GM19452 (cell line): ENCODE results near the gene ADARB1.

Experiments used
- ATAC-seq: cut with Tn5 transposase; IDR thresholded peaks from one replicate; pipeline ENCODE4 v1.9.1; 2021; ENCODE audit not compliant: unreplicated experiment

The ADARB1 gene

DNA sequence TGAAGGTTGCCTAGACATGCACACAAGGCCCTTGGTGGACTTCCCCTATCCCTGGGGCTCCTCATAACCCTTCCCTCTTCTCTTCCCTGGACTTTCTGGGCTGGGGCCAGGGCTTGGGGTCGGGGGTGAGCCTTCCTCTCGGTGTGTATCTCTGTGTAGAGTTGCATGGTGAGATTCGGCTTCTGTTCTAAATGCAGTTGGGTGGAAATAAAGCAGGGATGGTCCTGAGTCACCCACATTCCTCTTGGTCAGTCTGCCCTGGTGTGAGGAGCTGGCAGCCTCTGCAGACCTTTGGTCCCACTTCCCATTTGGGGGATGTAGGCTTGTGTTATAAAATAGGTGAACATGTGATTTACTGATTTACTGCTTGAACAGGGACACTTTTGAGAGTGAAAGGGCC is 38.0 kb downstream of the ADARB1 start:
- ATAC-seq: no peak

GRCh38 chr21:45113543-45113942 is 39.2 kb downstream of the ADARB1 start:
- no peak for ATAC-seq

- no peak for ATAC-seq
Observed at GRCh38 chr21:45114072-45114471, 39.7 kb downstream of the ADARB1 start.

DNA sequence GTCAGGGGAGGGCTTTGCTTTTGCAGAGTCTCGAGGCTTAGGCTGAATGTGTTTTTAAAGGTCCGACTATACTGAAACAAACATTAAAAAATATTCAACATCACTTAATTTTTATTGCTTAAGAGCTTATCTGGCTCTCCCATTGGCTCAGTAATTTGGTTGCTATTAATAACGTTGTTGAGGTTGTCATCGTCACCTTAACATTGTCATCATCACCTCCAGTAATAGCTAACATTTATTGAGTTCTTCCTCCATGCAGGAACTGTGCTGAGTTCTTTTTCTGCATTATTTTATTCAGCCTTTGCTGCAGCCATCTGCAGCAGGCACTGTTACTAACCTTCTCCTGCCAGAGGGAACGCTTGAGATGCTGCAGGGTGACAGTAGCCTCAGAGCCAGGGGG is 40.1 kb downstream of the ADARB1 start:
- ATAC-seq: no peak

DNA sequence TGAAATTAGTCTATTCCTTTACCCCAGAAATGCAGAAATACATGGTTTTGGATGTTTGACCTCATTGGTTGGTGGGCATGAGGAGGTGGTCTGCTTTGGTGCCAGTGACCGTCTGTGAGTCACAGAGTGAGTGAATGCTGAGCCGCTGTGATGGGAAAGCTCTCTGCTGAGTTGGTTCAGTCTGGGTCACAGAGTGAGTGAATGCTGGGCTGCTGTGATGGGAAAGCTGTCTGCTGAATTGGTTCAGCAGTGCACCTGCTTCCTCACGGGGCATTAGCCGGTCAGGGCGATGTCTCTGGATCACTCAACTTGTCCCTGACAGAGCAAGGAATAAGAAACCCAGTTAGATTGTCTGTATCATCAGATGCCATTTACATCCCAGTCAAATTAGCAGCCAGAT is 40.8 kb downstream of the ADARB1 start:
- no peak for ATAC-seq

GRCh38 chr21:45116066-45116465 is 41.7 kb downstream of the ADARB1 start:
- ATAC-seq: no peak

DNA sequence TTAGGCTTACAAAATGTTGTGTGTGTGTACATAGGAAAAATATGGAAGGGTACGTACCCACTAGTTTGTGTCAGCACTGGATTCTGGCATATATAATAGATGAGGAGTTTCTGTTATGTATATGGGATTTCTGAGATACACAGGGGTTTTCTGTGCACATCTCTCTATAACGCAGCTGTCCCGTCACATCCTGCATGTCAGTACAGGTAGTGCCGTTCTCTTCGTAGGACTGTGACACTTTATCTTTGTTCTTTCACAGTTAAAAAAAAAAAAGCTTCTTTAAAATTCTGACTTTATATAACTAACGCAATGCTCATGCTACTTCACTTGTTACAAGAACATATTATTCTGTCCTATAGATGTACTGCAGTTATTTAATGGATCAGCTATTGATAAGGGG is 42.9 kb downstream of the ADARB1 start:
- ATAC-seq: no peak

DNA sequence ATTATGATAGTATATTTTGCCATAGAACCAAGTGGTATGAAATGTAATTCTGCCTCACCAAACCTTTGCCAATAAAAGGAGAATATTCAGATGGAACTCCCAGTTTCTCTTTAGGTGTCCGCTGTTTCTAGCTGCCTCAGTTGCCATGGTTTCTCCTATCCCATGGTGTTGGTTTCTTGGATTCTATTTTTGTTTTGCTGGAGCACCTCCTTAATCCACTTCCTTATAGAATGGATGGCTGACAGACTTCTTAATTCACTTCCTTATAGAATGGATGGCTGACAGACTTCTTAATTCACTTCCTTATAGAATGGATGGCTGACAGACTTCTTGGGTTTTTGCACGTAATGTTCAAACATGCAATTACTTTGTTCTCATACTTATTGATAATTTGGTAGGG is 43.7 kb downstream of the ADARB1 start:
- no peak for ATAC-seq

GRCh38 chr21:45119812-45120211 is 45.4 kb downstream of the ADARB1 start:
- ATAC-seq: no peak

DNA sequence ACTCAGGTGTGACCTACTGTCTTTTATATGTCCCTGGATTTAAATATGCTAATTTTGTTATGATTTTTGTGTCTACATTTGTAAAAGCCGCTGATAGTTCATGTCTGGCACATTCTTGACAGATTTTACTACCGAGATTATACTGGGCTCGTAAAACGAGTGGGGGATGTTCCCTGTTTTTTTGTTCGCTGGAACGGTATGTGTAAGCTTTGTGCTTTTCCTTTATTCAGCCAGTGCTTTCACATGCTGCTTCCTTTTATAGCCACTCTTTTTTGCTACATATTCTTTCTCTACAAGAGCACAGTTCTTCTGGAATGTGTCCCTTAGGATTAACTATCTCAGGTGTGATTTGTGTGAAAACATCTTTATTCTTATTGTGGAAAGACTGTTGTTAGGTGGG is 46.6 kb downstream of the ADARB1 start:
- ATAC-seq: no peak

- no peak for ATAC-seq
Observed at GRCh38 chr21:45122030-45122429, 47.6 kb downstream of the ADARB1 start.

DNA sequence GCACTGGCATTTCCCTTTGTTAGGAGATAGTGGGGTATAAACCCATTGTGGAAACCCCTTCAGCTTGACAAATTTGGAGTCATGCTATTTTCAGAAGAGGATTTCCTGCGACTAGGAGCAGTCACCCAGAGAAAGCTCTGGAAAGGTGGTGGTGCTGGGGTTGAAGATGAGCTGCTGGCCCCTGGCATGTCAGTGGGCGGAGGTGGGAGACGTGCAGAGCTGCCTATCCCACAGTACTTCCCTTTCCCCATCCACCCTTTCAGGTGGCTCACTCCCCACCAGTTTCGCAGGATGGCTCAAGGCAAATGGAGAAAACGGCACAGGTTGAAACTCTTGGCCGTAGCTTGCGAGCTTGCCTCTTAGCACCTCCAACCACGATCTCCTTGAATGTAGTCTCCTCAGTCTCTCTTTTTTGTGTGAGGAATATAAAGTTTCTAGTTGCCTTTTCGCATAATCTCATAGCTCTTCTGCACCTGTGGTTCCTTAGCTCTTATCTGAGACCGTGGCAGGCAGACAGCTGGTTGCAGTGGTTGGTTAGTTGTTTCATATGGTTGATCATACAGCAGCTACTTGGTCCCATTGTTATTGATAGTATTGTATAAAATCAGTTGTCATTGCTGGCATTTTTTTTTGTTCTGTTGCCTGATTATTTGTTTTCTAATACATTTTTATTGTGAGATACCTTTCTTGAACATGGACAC is 48.2 kb downstream of the ADARB1 start:
- ATAC-seq: no peak

DNA sequence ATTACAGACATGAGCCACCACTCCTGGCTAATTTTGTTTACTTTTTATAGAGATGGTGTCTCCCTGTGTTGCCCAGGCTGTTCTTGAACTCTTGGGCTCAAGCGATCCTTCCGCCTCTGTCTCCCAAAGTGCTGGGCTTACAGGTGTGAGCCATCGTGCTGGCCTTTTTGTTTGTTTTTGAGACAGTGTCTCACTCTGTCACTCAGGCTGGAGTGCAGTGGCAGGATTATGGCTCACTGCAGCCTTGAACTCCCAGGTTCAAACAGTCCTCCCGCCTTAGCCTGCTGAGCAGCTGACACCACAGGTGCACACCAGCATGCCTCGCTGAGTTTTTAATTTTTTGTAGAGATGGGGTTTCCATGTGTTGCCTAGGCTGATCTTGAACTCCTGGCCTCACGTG is 49.1 kb downstream of the ADARB1 start:
- ATAC-seq: no peak

- ATAC-seq: no peak
Observed at GRCh38 chr21:45124596-45124995, 50.2 kb downstream of the ADARB1 start.

- ATAC-seq: no peak
Observed at GRCh38 chr21:45125357-45125756, 51.0 kb downstream of the ADARB1 start.

DNA sequence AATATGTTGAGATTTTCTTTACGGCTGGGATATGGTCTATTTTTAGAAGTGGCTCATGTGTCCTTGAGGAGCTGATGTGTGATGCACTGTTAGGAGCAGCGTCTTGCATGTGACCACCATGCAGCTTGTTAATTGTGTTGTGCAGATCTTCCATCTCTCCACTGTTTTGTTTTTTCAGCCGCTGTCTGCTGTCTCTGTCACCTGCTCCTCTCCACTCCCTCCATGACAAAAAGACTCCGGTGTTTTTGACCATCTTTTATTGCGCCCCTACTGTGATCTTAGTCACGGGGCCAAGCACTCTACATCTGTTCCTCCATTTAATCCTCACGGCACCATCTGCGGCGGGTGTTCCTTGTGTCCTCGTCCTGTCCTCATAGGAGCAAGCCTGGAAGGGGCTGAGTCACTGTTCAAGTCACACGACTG is 51.8 kb downstream of the ADARB1 start:
- no peak for ATAC-seq

GRCh38 chr21:45126983-45127382 is 52.6 kb downstream of the ADARB1 start:
- ATAC-seq: no peak

DNA sequence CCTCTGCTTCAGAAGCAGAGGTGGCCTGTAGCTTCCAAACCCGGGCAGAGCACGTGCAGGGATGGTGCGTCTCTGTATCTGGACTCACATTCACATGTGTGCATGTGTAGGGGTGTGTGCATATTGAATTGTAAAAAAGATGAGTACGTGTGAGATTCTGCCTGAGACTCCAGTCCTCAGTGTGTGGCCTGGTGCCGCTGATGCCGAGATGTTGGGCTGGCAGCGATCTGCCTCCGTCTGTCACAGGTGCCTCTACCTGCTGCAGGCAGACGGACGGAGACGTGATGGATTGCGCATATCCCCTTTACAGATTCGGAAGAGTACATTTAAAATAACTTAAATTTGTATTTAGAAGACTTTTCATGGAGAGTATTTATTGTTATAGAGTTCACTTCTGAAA is 53.6 kb downstream of the ADARB1 start:
- ATAC-seq: no peak

DNA sequence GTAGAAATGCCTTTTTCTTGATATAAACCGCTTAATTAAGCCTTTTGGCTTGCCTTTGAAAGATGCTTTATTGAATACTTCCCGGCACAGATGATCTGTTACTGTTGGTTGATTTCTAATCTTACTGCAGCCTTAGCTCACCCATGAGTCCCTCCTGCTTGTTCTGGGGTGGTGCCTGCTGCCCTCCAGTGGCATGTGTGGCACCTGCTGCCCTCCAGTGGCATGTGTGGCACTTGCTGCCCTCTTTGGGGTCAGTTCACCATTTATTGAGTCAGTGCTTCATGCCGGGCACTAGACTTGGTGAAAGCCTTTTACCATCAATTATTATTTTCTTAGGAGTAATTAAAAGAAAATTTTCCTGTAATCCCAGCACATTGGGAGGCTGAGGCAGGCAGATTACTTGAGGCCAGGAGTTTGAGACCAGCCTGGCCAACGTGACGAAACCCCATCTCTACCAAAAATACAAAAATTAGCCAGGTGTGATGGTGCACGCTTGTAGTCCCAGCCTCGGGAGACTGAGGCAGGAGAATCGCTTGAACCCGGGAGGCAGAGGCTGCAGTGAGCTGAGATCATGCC is 54.3 kb downstream of the ADARB1 start:
- ATAC-seq: no peak

GRCh38 chr21:45129189-45129923 is 55.0 kb downstream of the ADARB1 start:
- ATAC-seq: no peak

GRCh38 chr21:45130324-45130774 is 56.0 kb downstream of the ADARB1 start:
- no peak for ATAC-seq

DNA sequence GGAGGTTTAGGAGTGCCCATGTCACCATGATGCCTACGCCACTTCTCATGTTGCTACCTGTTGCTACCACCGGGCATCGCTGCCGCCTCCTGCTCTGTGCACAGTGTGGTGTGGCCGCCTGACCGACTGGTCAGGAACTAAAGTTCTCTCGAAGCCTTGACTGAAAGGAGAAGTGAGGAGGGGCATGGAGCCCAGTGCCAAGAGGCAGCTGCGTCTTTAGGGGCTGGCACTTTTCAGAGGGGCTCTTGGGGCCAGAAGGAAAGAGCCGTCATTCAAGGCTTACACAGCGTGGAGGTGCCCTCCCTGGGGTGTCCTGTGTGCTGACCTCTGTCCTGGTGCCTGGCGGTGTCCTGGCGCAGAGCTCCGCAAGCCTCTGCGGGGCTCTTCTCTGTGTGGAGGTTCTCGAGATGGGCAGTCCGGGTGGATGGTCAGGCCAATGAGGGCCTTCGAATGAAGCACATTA is 57.2 kb downstream of the ADARB1 start:
- no peak for ATAC-seq
